ENCODE measurements around the gene SFSWAP.

GRCh38 chr12:131699434-131699833 is 11.5 kb upstream of the SFSWAP start:
- no peak for TF ChIP-seq REST (IDR thresholded peaks at IDR 0.05; ENCODE audit: insufficient read depth in 1 of 2, low read depth in 2 of 2, low read length in 2 of 2)
- no peak for TF ChIP-seq SIN3A (IDR thresholded peaks at IDR 0.05; ENCODE audit: borderline replicate concordance, insufficient read depth, low read length)
- no peak for TF ChIP-seq POLR2AphosphoS5 (IDR thresholded peaks at IDR 0.05; ENCODE audit: low read depth, low read length)
